Measurements from ENCODE around the gene XPA. TPM values are rescaled to one million over a fixed set of nuclear protein-coding genes. Genes with fewer than 3 reads are reported as not detected.

Gene XPA
- total RNA-seq, 1 donor from 2014 or later: 3.2 TPM

DNA sequence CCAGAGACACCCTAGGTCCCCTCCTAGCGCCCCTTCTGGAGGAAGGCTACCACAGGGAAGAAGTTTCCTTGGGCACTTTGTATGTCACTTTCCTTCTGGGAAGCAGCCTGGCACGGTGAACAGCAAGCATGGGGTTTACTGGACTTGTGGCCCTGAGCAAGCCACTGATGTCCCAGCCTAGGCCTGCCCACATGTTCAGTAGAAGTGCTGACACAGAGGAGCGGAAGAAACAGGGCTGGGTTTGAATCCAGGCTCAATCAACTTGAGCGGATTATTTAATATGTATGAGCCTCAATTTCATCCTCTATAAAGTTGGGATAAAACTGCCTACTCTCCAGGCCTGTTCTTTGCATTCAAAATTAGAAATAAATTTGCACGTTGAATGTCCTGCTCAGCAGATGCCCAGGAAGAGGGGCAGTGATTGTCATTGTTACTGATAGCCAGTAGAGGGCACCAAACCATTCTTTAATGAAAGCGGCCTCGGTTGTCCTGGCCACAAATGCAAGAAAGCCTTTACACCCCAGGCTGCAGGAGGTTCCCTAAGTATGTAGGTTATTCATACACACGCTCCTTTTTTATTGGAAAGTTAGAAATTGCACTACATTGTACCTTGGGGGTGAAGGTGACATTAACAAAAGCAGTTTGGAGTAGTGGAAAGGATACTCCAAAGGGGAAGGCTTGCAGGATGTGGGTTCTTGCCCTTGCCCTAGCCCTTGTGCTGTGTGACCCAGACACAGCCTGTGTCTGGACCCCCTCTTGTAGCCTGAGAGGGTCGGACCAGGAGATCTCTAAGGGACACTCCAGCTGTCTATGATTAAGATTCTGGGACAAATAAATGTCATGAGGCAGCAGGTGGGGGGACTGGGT, 13.4 kb upstream of the XPA start:
- intact Hi-C loops (cut with DNase I): loop anchor here (1.0 to 5.0 kb wide), 2 partner anchors 191 to 552 kb away; no protein-coding TSS in a partner anchor

DNA sequence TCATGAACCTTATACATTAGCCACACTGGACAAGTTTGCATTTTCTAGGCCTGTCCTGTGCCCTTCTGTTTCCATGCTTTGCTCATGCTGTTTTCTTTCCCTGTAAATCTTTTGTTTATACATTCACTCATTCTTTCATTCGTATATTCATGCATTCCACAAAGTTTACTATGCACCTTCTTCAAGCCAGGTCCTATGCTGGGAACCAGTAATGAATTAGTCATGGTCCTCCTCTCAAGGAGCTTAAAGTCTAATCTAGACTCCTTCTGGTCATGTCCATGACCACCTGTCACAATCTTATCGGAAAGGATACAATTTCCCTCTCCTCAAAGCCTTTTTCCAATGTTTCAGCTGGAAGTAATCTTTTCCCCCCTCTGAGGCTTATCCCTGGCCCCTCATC, 9.1 kb upstream of the XPA start:
- H3K4me1 ChIP-seq: peaks cover 0 to 17% of the 10 kb centered on the region in 2 donors
- intact Hi-C loops (cut with DNase I): no loop called here
- DNase-seq (ENCODE audit: low spot score in 2 of 2): no peak
- no peak overlapping the region for H3K4me3 ChIP-seq
- H3K27ac ChIP-seq: no peak overlapping the region
- no peaks in the 10 kb centered on the region for H3K9me3 ChIP-seq
- H3K36me3 ChIP-seq: no peaks in the 10 kb centered on the region
- no peaks in the 10 kb centered on the region for H3K27me3 ChIP-seq
- TF ChIP-seq, protein P1, sequence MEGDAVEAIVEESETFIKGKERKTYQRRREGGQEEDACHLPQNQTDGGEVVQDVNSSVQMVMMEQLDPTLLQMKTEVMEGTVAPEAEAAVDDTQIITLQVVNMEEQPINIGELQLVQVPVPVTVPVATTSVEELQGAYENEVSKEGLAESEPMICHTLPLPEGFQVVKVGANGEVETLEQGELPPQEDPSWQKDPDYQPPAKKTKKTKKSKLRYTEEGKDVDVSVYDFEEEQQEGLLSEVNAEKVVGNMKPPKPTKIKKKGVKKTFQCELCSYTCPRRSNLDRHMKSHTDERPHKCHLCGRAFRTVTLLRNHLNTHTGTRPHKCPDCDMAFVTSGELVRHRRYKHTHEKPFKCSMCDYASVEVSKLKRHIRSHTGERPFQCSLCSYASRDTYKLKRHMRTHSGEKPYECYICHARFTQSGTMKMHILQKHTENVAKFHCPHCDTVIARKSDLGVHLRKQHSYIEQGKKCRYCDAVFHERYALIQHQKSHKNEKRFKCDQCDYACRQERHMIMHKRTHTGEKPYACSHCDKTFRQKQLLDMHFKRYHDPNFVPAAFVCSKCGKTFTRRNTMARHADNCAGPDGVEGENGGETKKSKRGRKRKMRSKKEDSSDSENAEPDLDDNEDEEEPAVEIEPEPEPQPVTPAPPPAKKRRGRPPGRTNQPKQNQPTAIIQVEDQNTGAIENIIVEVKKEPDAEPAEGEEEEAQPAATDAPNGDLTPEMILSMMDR (IDR thresholded peaks at IDR 0.05): no peak

More for the DNA sequence above, 13.4 kb upstream of the XPA start:
- Histone ChIP-seq H3K27me3 (no peaks in the 10 kb centered on the region), H3K27ac (no peak overlapping the region), H3K4me3 (no peak overlapping the region), H3K36me3 (no peaks in the 10 kb centered on the region), H3K4me1 (no peaks in the 10 kb centered on the region), H3K9me3 (no peaks in the 10 kb centered on the region)
- TF ChIP-seq, protein P1 (IDR thresholded peaks at IDR 0.05): peak; percentile 56 to 85 (median 77)
- DNase-seq (ENCODE audit: low spot score in 2 of 2): no peak

DNA sequence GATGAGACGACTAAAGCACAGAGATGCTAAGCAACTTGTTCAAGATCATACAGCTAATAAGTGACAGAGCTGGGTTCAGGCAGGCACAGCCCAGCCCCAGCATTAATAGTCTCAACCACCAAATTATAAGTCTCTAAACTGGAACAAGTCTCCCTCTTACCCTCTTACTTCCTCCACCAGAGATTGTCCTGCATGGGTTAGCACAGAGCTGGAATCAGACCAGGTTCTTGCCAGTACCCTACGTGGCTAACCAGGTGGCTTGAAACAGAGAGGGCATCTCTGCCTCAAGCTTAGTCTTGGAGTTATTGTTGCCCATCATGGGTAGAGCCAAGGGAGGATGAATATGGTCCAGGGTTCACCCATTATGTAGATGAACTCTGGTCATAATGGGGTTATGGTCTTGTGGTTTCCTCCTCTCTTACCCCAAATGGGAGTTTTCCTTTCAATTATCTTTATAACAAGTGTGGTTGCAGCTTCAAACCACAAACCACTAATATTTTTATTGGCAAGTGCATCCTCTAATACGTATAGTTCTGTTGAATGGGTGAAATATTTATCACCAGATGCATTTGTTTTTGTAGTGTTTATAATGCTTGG, 8.3 kb upstream of the XPA start:
- DNase-seq (ENCODE audit: low spot score in 2 of 2): no peak
- no peak overlapping the region for H3K27ac ChIP-seq
- H3K9me3 ChIP-seq: no peaks in the 10 kb centered on the region
- H3K27me3 ChIP-seq: no peaks in the 10 kb centered on the region
- H3K4me3 ChIP-seq: no peak overlapping the region
- intact Hi-C loops (cut with DNase I): no loop called here
- H3K4me1 ChIP-seq: peaks cover 0 to 17% of the 10 kb centered on the region in 2 donors
- TF ChIP-seq, protein P1 (IDR thresholded peaks at IDR 0.05): no peak
- no peaks in the 10 kb centered on the region for H3K36me3 ChIP-seq

DNA sequence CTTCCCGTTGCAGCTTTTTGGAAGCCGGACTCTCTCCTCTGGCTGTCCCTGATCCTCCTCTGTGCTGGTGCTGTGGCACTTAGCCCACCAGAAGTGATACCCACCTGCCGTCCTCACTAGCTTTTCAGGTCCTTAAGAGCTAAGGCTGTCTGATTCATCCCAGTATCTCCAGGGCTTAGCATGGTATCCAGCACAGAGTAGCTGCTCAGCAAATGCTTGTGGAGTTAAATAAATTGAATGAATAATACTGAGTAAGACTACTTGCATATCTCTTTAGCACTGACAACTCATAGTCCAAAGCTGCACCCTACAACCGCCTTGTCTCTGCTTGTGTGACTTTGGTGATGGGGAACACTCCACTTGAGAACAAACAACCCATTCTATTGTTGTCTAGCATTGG, 7.7 kb upstream of the XPA start:
- Histone ChIP-seq H3K36me3 (no peaks in the 10 kb centered on the region), H3K27me3 (no peaks in the 10 kb centered on the region), H3K27ac (peak overlapping the region; percentile 82), H3K4me1 (peaks cover 0 to 17% of the 10 kb centered on the region in 2 donors), H3K9me3 (no peaks in the 10 kb centered on the region), H3K4me3 (no peak overlapping the region)
- intact Hi-C loops (cut with DNase I): loop anchor here (5.0 kb wide), 2 partner anchors 277 to 352 kb away; partner anchors contain the start of genes ANP32B and NANS
- TF ChIP-seq, protein P1 (IDR thresholded peaks at IDR 0.05): no peak
- no peak for DNase-seq (ENCODE audit: low spot score in 2 of 2)

DNA sequence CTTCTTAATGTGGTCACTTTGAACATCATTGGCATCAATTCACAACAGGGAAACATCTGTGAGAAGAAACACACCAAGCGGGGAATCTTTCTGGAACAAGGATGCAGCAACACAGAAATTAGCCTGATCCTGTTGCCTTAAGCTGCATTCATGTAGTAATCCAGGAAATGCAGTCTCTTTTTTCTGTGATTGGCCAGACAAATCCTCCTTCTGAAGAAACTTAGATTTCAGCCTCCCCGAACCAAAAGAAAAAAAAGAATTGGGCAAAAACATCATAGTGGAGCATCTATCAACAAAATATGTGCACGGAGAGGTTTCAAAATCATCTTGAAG, 7.2 kb upstream of the XPA start:
- H3K9me3 ChIP-seq: no peaks in the 10 kb centered on the region
- H3K27me3 ChIP-seq: no peaks in the 10 kb centered on the region
- H3K4me3 ChIP-seq: no peak overlapping the region
- H3K27ac ChIP-seq: peak overlapping the region; percentile 82
- H3K4me1 ChIP-seq: peaks cover 0 to 17% of the 10 kb centered on the region in 2 donors
- no peaks in the 10 kb centered on the region for H3K36me3 ChIP-seq
- no peak for DNase-seq (ENCODE audit: low spot score in 2 of 2)
- TF ChIP-seq, protein P1 (IDR thresholded peaks at IDR 0.05): no peak
- intact Hi-C loops (cut with DNase I): loop anchor here (5.0 kb wide), 2 partner anchors 278 to 353 kb away; partner anchors contain the start of genes ANP32B and NANS
